NCI-H446 treated with DMSO at 0.1 percent for 48 hours (cell line): ENCODE data around the gene OSR1.
A peak's percentile ranks its signal among the peaks of the same experiment; 100 is the strongest.
"Not testable (repeated sequence)": the region's sequence is repeated elsewhere in the genome, so short reads cannot be mapped to it uniquely, and the experiment has no call there.

ENCODE experiments used
- DNase-seq: peaks from one replicate; lab custom pipeline; 2025; lab: John Stamatoyannopoulos, UW

OSR1 gene

GRCh38 chr2:19358242-19359020 is at the start of gene OSR1:
Gene OSR1 (minus strand): TSS chr2:19358623. CDS start chr2:19353805, 4,818 bp downstream.
- DNase-seq = no peak

DNA sequence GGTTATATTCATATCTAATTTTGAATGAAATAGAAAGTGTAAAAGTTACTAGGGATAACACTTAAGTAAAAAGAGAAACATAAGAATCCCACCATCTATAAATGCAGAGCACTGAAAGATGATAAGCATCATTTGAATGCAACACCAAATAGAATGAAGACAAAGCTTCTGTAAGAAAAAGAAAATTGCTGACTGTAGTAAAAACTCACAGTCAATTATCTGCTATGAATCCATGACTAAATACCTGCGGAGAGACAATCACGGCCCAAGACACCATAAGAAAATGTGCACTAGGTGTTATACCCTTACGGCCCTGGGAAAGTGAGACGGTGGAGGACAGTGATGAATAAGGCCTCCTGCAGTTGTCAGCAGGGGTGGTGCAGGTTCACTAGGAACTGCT is 45.4 kb upstream of the OSR1 start:
- DNase-seq = no peak

GRCh38 chr2:19392191-19392590 is 33.8 kb upstream of the OSR1 start:
- DNase-seq = no peak

DNA sequence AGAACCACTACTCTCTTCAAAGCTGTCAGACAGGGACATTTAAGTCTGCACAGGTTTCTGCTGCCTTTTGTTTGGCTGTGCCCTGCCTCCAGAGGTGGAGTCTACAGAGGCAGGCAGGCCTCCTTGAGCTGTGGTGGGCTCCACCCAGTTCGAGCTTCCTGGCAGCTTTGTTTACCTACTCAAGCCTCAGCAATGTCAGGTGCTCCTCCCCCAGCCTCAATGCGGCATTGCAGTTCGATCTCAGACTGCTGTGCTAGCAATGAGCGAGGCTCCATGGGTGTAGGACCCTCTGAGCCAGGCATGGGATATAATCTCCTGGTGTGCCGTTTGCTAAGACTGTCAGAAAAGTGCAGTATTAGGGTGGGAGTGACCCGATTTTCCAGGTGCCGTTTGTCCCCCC is 31.0 kb upstream of the OSR1 start:
- DNase-seq = not testable (repeated sequence)

GRCh38 chr2:19380532-19380931 is 22.1 kb upstream of the OSR1 start:
- DNase-seq = no peak

DNA sequence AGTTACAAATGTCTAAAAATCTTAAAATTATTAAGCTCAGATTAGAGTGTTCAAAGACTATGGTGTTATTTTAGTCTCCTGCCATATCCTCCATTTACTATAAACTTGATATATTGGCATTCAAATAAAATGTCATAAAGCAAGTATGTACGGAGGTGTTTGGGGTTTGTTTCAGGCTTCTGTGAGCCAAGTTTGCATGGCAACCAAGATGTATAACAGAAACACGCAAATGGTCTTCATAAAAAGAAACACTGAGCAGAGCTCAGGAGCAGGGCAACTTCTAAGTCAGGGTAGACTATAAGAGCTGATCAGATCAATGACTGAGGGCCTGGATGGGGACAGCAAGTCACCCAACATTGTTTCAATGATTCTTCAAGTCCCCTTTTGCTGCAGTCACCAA is 20.5 kb upstream of the OSR1 start:
- no peak for DNase-seq

DNA sequence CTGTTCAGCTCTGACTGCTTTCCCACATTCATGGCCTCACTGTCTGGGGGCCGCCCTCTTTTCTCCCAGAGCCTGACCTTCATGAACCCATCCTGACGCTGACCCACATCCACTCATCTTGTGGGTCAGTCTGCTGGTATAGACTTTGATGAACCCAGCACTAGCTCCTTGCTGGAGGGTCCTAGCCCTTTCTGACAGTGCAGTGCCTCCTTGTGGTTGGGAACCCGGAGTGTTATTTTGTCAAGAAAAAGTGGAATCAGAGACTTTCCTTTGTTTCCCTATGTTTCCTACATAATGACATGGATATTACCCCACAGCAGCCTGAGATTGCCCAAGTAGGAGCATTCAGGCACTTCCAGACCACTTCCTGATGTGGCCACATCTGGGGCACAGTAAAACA is 19.3 kb upstream of the OSR1 start:
- DNase-seq = no peak

DNA sequence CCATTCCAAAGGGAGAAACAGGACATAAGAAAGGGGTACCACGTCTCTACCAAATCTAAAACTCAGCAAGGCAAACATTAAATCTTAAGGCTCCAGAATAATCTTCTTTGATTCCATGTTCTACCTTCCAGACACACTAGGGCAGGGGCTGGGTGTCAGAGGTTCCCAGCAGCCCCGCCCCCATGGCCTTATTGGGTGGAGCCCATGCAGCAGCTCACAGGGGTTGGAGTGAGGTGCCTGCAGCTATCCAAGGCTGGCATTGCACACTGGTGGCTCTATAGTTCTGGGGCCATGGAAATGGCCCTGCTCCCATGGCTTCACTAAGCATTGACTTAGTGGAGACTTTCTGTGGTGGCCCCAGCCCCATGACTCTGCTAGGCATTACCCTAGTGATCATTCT is 14.9 kb upstream of the OSR1 start:
- DNase-seq = no peak

- DNase-seq = no peak
Observed at GRCh38 chr2:19371996-19372582, 13.7 kb upstream of the OSR1 start.

DNA sequence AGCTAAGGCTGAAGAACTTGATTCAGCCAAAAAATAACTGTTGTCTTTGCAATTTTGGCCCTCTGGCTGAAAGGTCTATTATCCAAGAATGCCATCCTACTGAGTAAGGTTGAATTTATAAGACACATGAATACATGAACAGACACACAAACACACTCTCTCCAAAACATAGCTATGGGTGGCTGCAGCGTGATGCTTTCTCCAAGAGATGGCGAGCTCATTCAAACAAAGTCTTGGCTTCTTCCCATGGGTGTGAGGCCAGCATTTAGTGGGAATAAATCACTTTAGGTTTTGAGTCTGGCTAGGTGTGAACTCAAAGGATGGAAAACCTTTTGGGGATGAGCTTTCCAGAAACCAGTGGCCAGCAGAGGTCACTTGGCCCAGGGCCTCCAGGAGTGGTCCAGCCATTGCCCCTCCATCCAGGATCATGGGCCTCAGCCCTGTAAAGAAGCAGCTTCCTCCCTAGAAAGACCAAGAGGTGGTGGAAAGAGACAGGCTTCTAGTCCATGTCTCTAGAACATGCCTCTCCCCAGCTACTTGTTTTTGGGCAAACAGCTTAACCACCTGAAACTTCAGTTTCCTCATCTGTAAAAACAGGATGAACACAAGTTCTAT is 11.0 kb upstream of the OSR1 start:
- DNase-seq = no peak

DNA sequence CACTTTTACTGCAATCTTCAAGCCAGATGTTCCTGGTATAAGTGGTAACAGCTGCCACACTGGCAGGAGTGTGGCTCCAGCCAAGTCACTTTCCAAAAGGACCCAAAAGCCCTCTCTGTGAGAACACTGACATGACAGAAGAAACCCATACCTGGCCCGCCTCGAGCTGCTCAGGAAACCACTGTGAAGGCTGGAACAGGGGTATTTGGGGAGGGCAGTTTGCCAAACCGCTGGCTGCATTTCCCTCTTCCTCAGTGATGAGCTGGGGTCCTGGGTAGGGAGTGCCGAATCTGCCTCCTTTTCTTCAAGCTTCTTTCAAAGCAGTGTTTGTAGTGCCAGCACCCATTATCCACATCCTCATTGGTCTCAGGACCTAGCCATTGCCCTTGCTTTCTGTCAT is 10.3 kb upstream of the OSR1 start:
- no peak for DNase-seq

DNA sequence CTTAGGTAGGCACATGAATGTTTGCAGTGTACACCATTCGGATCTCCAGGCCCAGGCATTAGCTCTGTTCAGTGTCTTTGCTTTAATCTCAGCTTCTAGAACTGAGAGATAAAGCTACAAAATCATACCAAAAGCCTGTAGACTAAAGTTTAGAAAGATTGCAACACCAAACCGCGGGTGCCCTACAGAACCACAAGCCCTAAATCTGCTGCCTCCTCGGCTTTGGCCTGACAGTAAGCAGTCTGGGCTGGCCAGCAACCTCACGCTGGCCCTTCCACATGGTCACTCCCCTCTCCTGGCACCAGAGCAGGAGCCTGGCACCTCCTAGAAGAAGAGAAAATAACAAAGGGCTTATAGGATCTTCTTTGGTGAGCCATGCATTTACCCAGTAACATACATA is 8.9 kb upstream of the OSR1 start:
- no peak for DNase-seq

GRCh38 chr2:19365126-19365525 is 6.7 kb upstream of the OSR1 start:
- DNase-seq = no peak

- DNase-seq = no peak
Observed at GRCh38 chr2:19364014-19364413, 5.6 kb upstream of the OSR1 start.

- no peak for DNase-seq
Observed at GRCh38 chr2:19363474-19363778, 5.0 kb upstream of the OSR1 start.

- peak; percentile 23 for DNase-seq
Observed at GRCh38 chr2:19362755-19363473, 4.5 kb upstream of the OSR1 start.

DNA sequence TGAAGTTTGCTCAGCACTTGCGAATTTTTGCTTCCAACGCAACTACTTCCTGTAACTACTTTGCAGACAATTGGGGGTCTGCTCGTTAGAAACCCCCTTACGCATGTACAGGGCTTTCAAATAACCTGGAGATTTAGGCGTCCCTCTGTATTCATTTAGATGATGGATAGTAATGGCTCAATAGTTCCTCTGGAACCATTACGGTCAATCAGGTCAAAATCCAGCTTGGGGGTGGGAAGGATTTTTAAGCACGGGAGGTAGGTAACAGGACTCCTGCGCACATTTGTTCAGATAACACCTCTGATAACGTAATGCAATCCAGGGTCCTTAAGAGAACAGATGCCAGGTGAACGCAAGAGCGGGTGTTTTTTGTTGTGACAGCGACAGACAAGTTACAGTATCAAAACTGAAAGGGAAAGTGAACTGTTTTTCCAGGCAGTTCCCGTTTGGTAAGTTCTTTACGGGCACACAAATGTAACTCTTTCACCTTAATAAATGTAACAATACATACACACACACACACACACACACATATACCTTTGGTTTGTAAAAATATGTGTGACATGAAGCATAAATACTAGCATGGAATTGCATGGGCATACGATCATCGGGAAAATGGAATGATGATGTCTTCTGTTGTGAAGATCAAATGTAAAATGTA is 3.8 kb upstream of the OSR1 start:
- DNase-seq = no peak

- no peak for DNase-seq
Observed at GRCh38 chr2:19361325-19361990, 3.0 kb upstream of the OSR1 start.

DNA sequence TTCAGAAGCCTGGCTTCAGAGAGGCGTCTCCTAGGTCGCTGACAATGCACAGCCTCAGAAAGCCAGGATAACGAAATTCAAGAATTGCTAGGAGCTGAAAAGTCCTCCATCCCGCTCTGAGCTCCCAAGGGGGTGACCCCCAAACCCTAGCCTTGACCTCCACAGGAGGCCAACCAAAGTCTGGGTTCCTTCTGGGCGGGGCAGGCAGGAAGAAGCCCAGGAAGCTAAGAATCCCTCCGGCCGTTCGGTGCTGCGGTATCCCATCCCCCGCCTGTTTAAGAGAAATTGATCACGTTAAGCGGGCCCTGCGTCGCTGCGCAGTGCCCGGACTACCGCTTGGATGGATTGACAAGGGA is 2.5 kb upstream of the OSR1 start:
- DNase-seq = no peak

GRCh38 chr2:19360266-19360965 is 2.0 kb upstream of the OSR1 start:
- DNase-seq = no peak

DNA sequence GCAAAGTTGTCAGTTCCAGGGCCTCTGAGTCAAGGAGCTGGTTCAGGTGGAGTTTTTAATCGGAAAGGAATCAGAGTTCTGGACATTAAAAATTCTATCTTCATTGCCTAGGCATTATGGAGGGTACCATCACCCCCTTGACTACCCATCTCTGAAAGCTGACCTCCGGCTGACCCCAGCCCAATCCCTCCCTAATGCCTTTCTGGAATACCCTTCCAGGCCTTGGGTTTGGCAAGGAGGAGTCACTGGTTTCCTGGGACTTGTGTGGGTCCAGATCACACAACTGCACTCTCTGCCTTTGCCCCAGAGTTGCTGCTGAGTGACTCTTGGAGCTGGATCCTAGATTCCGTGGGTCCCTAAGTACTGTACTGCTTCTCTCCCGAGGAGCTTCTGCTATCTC is 1.0 kb upstream of the OSR1 start:
- DNase-seq = no peak

DNA sequence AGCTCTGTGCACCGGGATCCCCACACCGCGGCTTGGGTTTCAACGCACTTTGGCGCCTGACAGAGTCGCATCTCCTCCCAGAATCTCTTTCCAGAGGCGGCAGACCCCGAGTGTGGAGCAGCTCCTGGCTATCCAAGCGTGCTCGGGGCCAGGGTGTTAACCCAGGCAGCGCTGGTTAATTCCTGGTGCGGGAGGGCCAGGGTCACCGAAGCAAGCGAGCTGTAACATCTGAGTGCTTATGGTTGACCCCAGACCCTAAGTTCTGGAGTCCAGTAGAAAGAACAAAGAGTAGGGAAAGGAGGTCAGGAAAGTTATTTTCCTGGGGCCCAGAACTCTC is 566 bp upstream of the OSR1 start:
- DNase-seq = no peak
